Panc1 (cell line): ENCODE measurements around the gene RNF121.
"Not testable (repeated sequence)": the region's sequence is repeated elsewhere in the genome, so short reads cannot be mapped to it uniquely, and the experiment has no call there.

ENCODE experiments used
- CTCF ChIP-seq: fragments of 450-650 bp; IDR thresholded peaks from 2 replicates; pipeline ENCODE4 v1.5.1; 2017; ENCODE audit warnings: mild to moderate bottlenecking
- SIN3A ChIP-seq: IDR thresholded peaks from 2 replicates; pipeline ENCODE4 v1.6.1; 2012; ENCODE audit warnings: low read depth, mild to moderate bottlenecking, low read length, moderate library complexity, borderline replicate concordance; ENCODE audit not compliant: insufficient read depth

- TF ChIP-seq SIN3A, CTCF: not testable (repeated sequence)
Observed at GRCh38 chr11:71889181-71889872, 39.5 kb upstream of the RNF121 start.
